KOPT-K1 (cell line): ENCODE data around the gene HSD17B8.

ENCODE experiments used
- H3K27ac ChIP-seq: fragments of 200-600 bp; sonication (generic); 2 replicates; pipeline ENCODE4 v1.5.1; 2016; ENCODE audit warnings: antibody characterized with exemption, mild to moderate bottlenecking, low read depth, low read length; ENCODE audit not compliant: poor library complexity, severe bottlenecking
- H3K36me3 ChIP-seq: fragments of 200-600 bp; sonication (generic); 2 replicates; pipeline ENCODE4 v1.5.1; 2017; ENCODE audit warnings: antibody characterized with exemption, mild to moderate bottlenecking, low read length, moderate library complexity; ENCODE audit not compliant: insufficient read depth
- H3K9me3 ChIP-seq: fragments of 200-600 bp; sonication (generic); 2 replicates; pipeline ENCODE4 v1.5.1; 2017; ENCODE audit warnings: antibody characterized with exemption, low read length, mild to moderate bottlenecking; ENCODE audit not compliant: insufficient read depth, poor library complexity, severe bottlenecking

Gene HSD17B8

GRCh38 chr6:33204415-33205190 is at the start of gene HSD17B8:
Gene HSD17B8 (plus strand): TSS chr6:33204655. CDS start chr6:33204669, 14 bp downstream.
- Histone ChIP-seq H3K36me3 (peaks cover 27% of the 10 kb centered on the region), H3K27ac (peak within 1 kb of the TSS; percentile 73), H3K9me3 (no peaks in the 10 kb centered on the region)

GRCh38 chr6:33156561-33156960 is 47.9 kb upstream of the HSD17B8 start:
- no peak overlapping the region for H3K27ac ChIP-seq
- no peaks in the 10 kb centered on the region for H3K36me3 ChIP-seq
- H3K9me3 ChIP-seq = peaks cover 9% of the 10 kb centered on the region

DNA sequence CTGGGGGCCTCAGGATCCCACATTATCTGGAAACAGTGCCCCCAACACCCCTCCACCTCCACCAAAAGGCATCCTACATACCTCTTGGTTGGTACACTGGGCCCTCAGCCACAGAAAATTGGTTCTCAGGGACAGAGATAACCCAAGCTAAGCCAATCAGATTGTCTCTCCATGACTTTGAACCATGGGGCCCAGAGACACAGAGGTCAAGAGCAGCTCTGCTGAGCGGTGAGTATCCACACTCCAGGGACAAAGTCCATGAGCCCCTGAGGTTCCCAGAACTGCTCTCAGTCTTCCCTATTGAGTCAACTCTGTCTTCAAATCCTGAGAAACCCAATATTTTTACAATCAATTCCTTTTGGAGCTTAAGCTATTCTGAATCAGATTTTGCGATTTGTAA is 47.5 kb upstream of the HSD17B8 start:
- Histone ChIP-seq H3K36me3 (no peaks in the 10 kb centered on the region), H3K27ac (no peak overlapping the region), H3K9me3 (peaks cover 5% of the 10 kb centered on the region)

DNA sequence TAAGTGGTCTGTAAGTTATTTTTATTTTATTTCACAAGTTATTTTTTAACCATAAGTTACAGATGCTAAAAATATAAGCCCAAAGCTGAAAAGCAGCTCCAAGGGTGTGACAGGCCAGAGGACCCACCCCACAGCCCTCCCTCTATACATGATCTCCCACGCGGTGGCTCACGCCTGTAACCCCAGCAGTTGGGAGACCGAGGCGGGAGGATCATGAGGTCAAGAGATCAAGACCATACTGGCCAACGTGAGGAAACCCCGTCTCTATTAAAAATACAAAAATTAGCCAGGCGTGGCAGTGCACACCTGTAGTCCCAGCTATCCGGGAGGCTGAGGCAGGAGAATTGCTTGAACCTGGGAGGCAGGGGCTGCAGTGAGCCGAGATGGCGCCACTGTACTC is 44.4 kb upstream of the HSD17B8 start:
- Histone ChIP-seq H3K9me3 (no peaks in the 10 kb centered on the region), H3K27ac (no peak overlapping the region), H3K36me3 (no peaks in the 10 kb centered on the region)

GRCh38 chr6:33160728-33161344 is 43.6 kb upstream of the HSD17B8 start:
- Histone ChIP-seq H3K36me3 (no peaks in the 10 kb centered on the region), H3K27ac (no peak overlapping the region), H3K9me3 (no peaks in the 10 kb centered on the region)

GRCh38 chr6:33161354-33162331 is 42.8 kb upstream of the HSD17B8 start:
- H3K9me3 ChIP-seq = no peaks in the 10 kb centered on the region
- H3K36me3 ChIP-seq = no peaks in the 10 kb centered on the region
- H3K27ac ChIP-seq = no peak overlapping the region

GRCh38 chr6:33163540-33163939 is 40.9 kb upstream of the HSD17B8 start:
- Histone ChIP-seq H3K9me3 (no peaks in the 10 kb centered on the region), H3K36me3 (no peaks in the 10 kb centered on the region), H3K27ac (no peak overlapping the region)

GRCh38 chr6:33164176-33164575 is 40.3 kb upstream of the HSD17B8 start:
- no peaks in the 10 kb centered on the region for H3K36me3 ChIP-seq
- no peaks in the 10 kb centered on the region for H3K9me3 ChIP-seq
- H3K27ac ChIP-seq = no peak overlapping the region

DNA sequence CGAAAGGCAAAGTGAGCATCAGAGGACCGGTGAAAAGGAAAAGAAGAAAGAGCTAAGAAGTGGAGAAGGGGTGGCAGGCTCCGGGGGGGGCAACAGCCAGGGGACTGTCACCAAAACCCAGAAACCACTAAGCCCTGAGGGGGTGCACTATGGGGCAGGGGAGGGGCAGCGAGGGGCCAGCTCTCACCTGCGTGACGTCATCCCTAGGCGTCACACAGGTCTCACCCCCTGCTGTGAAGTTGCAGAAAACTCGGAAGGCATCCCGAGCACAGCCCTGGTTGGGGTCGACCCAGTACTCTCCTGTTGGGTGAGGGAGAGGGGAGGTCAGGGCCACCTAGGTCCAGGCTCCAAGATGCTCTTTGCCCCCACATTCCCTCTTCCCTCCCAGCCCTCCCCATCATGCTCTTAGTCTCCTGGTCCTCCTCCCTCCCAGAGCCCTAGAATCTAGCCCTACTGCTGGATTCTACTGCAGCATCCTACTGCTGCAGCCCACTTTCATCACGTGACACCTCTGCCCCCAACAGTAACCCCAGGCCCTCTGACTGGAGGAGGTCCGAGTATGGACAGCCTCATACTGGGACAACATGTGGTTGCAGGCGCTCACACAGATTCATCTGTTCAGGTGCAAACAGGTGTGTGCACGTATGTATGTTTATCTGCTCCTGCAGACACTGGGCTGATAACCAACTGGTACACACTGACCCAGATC is 39.6 kb upstream of the HSD17B8 start:
- no peak overlapping the region for H3K27ac ChIP-seq
- no peaks in the 10 kb centered on the region for H3K36me3 ChIP-seq
- no peaks in the 10 kb centered on the region for H3K9me3 ChIP-seq

DNA sequence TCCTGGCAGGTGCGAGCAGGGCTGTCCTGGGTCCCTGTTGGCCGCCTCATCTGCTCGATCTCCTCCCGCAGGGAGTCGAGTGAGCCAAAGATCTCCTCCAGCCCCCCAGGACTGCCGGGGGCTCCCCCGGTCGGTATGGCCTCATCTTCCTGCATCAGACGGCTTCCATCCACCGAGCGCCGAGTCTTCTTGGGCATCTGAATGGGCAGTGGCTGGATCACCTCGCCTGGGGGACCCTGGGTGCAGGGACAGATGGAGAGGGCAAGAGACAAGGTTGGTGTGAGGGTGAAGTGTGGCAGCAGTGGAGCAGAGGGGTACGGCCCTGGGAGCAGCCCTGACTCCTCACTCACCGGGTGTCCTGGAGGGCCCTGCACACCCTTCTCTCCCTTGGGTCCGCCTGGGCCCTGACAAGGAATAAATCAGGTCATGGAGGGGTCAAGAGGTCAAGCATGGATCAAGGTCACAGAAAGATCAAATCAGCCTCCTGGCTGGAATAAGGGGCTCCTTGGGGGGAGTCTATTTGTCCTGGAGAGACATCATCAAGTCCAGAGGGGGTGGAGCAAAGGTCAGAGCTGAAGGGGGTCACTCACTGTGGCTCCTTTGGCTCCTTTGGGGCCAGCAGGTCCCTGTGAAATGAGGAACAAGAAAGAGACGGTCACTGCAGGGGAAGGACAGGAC is 38.7 kb upstream of the HSD17B8 start:
- Histone ChIP-seq H3K36me3 (no peaks in the 10 kb centered on the region), H3K27ac (no peak overlapping the region), H3K9me3 (no peaks in the 10 kb centered on the region)

- Histone ChIP-seq H3K9me3 (no peaks in the 10 kb centered on the region), H3K36me3 (no peaks in the 10 kb centered on the region), H3K27ac (no peak overlapping the region)
Observed at GRCh38 chr6:33166363-33166762, 38.1 kb upstream of the HSD17B8 start.

DNA sequence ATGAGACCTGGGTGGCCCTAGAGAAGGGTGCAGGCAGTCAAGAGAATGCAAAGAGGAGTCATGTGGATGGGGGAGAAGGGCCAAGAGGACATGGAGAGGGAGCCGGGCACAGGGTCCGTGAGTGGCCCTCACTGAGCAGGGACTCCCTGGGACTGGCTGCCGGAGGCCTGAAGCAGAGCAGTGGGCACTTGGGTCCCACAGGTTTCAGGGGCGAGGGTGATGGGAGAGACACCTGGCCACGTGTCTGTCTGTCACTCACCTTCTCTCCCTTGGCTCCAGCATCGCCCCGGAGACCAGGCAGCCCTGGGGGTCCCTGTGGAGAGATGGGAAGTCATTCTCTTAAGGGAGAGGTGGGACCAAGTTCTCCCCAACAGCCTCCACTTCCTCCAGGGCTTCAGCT is 37.6 kb upstream of the HSD17B8 start:
- Histone ChIP-seq H3K36me3 (no peaks in the 10 kb centered on the region), H3K27ac (no peak overlapping the region), H3K9me3 (no peaks in the 10 kb centered on the region)

DNA sequence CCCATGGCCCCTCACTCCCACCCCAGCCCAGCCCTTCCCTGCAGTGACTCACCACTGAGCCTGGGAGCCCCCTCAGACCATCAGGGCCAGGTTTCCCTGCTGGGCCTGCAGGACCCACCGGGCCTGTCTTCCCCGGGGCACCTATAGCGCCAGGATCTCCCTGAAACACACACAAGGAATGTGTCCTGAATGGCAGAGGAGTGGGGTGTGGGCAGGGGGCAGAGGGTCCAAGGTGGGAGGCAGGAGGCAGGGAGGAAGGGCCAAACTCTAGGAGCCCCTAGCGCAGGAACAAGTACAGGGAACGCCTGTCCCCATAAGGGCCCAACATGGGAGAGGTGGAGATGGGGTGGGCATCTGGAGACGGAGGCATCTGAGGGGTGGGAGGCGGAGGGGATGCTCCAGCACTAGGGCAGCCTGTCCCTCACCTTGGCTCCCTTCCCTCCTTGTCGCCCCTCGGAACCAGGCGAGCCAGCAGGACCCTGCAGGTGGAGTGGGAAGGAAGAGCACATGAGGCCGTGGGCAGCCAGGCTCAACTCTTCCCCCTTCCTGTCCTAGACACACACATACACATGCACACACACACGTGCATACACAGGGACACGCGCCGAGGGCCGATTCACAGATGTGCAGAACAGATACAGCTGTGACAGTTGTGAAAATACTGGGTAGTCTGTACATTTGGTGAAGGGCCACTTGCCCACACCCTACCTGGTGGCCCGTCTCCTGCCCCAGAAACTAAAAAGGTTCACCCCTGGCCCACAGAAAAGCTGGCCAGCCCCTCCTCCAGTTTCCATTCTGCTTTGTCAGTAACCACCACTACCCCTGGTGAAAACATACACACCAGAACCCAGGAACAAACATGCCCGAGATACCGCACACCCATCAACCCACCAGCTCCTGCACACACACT is 36.8 kb upstream of the HSD17B8 start:
- no peaks in the 10 kb centered on the region for H3K36me3 ChIP-seq
- no peak overlapping the region for H3K27ac ChIP-seq
- no peaks in the 10 kb centered on the region for H3K9me3 ChIP-seq
